ENCODE results near the gene ITIH3. TPM values are rescaled to one million over a fixed set of nuclear protein-coding genes. Genes with fewer than 3 reads are reported as not detected.

ITIH3 gene
- total RNA-seq, 1 donor from 2014 or later: 4.5 TPM

GRCh38 chr3:52809662-52810377, 15.2 kb downstream of the ITIH3 start:
- Histone ChIP-seq H3K9me3 (no peaks in the 10 kb centered on the region), H3K27ac (no peak overlapping the region), H3K27me3 (ENCODE audit: low read depth) (no peaks in the 10 kb centered on the region), H3K36me3 (no peaks in the 10 kb centered on the region), H3K4me1 (no peaks in the 10 kb centered on the region), H3K4me3 (no peak overlapping the region)
- ATAC-seq (no peak), DNase-seq (no peak)
- no peak for TF ChIP-seq CTCF (IDR thresholded peaks at IDR 0.05)
- intact Hi-C loops (cut with DNase I): no loop called here

- Histone ChIP-seq H3K27ac (no peak overlapping the region), H3K9me3 (no peaks in the 10 kb centered on the region), H3K27me3 (ENCODE audit: low read depth) (no peaks in the 10 kb centered on the region), H3K36me3 (no peaks in the 10 kb centered on the region), H3K4me1 (no peaks in the 10 kb centered on the region), H3K4me3 (no peak overlapping the region)
- no peak for DNase-seq
- TF ChIP-seq CTCF (IDR thresholded peaks at IDR 0.05): no peak
- intact Hi-C loops (cut with DNase I): no loop called here
- no peak for ATAC-seq
These were observed 16.3 kb downstream of the ITIH3 start for GRCh38 chr3:52810923-52811322.

GRCh38 chr3:52811452-52812011, 16.9 kb downstream of the ITIH3 start:
- no peaks in the 10 kb centered on the region for H3K36me3 ChIP-seq
- DNase-seq: no peak
- H3K9me3 ChIP-seq: no peaks in the 10 kb centered on the region
- intact Hi-C loops (cut with DNase I): no loop called here
- H3K27me3 ChIP-seq (ENCODE audit: low read depth): no peaks in the 10 kb centered on the region
- no peak overlapping the region for H3K4me3 ChIP-seq
- TF ChIP-seq CTCF (IDR thresholded peaks at IDR 0.05): no peak
- ATAC-seq: no peak
- H3K4me1 ChIP-seq: no peaks in the 10 kb centered on the region
- H3K27ac ChIP-seq: no peak overlapping the region

GRCh38 chr3:52813810-52814209, 19.2 kb downstream of the ITIH3 start:
- ATAC-seq (no peak), DNase-seq (no peak)
- intact Hi-C loops (cut with DNase I): no loop called here
- no peak overlapping the region for H3K4me3 ChIP-seq
- H3K27me3 ChIP-seq (ENCODE audit: low read depth): no peaks in the 10 kb centered on the region
- H3K4me1 ChIP-seq: no peaks in the 10 kb centered on the region
- no peak for TF ChIP-seq CTCF (IDR thresholded peaks at IDR 0.05)
- no peak overlapping the region for H3K27ac ChIP-seq
- no peaks in the 10 kb centered on the region for H3K36me3 ChIP-seq
- no peaks in the 10 kb centered on the region for H3K9me3 ChIP-seq

- Histone ChIP-seq H3K4me1 (no peaks in the 10 kb centered on the region), H3K36me3 (no peaks in the 10 kb centered on the region), H3K27ac (no peak overlapping the region), H3K27me3 (ENCODE audit: low read depth) (no peaks in the 10 kb centered on the region), H3K9me3 (no peaks in the 10 kb centered on the region), H3K4me3 (no peak overlapping the region)
- intact Hi-C loops (cut with DNase I): no loop called here
- no peak for TF ChIP-seq CTCF (IDR thresholded peaks at IDR 0.05)
- ATAC-seq (no peak), DNase-seq (no peak)
These were observed 21.6 kb downstream of the ITIH3 start for GRCh38 chr3:52816199-52816598.

Measured in lower lobe of right lung (tissue), 2 donors.